ENCODE data around the gene TAF10.

Gene TAF10

GRCh38 chr11:6576471-6577373 is 35.3 kb downstream of the TAF10 start:
- DNase-seq = no peak

- no peak for DNase-seq
Measured at GRCh38 chr11:6574816-6575715, 37.0 kb downstream of the TAF10 start.

- no peak for DNase-seq
Measured at GRCh38 chr11:6572215-6572614, 39.8 kb downstream of the TAF10 start.

GRCh38 chr11:6571434-6572008 is 40.5 kb downstream of the TAF10 start:
- no peak for DNase-seq

GRCh38 chr11:6570691-6571427 is 41.2 kb downstream of the TAF10 start:
- no peak for DNase-seq

GRCh38 chr11:6569706-6570105 is 42.3 kb downstream of the TAF10 start:
- no peak for DNase-seq

- DNase-seq = no peak
Measured at GRCh38 chr11:6568191-6568918, 43.7 kb downstream of the TAF10 start.

GRCh38 chr11:6567371-6567745 is 44.7 kb downstream of the TAF10 start:
- no peak for DNase-seq

- DNase-seq = no peak
Measured at GRCh38 chr11:6566704-6567370, 45.2 kb downstream of the TAF10 start.

- DNase-seq = no peak
Measured at GRCh38 chr11:6565988-6566703, 45.9 kb downstream of the TAF10 start.

GRCh38 chr11:6565325-6565724 is 46.7 kb downstream of the TAF10 start:
- no peak for DNase-seq

- no peak for DNase-seq
Measured at GRCh38 chr11:6563667-6564066, 48.3 kb downstream of the TAF10 start.

GRCh38 chr11:6563121-6563619 is 48.8 kb downstream of the TAF10 start:
- no peak for DNase-seq

- no peak for DNase-seq
Measured at GRCh38 chr11:6561288-6561687, 50.7 kb downstream of the TAF10 start.

Measured in activated CD4-positive, alpha-beta T cell treated with anti-CD3 and anti-CD28 coated beads, Interleukin-2, amount 50 U/mL, for 16 hours (primary cell).